ENCODE data around the gene BPI.
"Not testable (repeated sequence)": the region's sequence is repeated elsewhere in the genome, so short reads cannot be mapped to it uniquely, and the experiment has no call there.

Gene BPI

DNA sequence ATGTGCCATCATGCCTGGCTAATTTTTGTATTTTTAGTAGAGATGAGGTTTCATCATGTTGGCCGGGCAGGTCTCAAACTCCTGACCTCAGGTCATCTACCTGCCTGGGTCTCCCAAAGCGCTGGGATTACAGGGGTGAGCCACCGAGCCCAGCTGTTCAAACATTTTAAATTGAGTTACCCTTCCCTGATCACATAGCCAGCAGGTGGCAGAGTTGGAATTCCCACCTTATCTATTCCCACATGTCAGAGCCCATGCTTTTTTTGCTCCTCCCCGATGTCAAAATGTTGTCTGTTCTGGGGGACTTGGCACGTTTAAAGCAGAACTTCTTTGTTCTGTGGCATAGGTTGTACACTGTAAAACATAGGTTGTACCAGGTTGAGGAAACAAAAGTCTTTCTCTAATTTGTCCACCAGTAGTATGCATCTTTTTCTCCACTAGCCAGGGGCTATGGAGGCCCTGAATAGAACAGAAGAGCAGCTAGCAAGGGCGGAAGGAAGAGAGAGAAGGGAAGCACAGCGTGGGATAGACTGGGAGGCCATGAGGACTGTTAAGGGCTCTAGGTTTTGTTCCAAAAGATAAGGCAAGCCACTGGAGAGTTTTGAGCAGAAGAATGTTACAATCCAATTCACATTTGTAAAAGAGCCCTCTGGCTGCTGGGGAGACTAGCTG is 35.0 kb downstream of the BPI start:
- no peak for DNase-seq

DNA sequence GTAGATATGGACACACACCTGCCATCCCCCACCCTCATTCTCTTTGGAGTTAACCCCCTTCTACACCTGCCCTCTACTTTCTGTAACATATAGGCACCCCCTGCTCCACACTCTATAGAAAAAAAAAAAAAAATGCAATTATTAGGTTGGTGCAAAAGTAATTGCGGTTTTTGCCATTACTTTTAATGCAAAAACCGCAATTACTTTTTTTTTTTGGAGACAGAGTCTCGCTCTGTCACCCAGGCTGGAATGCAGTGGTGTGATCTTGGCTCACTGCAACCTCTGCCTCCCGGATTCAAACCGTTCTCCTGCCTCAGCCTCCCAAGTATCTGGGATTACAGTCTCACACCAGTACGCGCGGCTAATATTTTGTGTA is 35.6 kb downstream of the BPI start:
- DNase-seq: not testable (repeated sequence)

DNA sequence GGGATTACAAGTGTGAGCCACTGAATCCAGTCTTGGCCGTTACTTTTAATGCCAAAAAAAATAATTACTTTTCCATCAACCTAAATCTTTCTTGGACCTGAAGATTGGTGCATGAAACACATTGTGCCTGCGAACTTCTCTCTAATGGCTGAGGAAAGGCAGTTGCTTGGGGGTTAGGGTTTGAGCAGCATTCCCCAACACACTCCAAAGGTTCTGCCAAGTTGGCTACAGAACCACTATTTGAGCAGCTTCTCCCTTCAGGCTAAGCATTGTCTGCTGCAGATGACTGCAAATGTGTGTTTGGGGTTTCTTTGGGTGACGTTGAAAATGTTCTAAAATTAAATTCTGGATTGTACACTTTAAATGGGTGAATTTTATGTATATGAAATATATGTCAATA is 36.0 kb downstream of the BPI start:
- no peak for DNase-seq

DNA sequence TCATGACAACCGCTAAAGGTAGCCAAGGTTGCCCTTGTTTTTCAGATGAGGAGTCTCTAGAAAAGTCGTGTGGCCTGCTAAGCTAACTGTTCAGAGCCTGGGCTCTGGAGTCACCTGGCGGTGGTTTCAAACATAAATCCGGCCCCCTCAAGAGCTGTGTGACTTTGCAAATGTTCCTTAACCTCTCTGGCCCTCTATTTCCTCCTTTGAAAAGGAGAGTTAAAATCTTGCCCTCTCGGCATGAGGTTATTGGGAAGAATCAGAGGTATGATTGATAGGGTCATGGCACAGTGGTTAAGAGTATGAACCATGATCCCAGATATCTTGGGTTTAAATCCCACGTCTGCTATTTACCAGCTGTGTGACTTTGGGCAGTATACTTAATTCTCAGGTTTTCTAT is 36.7 kb downstream of the BPI start:
- DNase-seq: no peak

DNA sequence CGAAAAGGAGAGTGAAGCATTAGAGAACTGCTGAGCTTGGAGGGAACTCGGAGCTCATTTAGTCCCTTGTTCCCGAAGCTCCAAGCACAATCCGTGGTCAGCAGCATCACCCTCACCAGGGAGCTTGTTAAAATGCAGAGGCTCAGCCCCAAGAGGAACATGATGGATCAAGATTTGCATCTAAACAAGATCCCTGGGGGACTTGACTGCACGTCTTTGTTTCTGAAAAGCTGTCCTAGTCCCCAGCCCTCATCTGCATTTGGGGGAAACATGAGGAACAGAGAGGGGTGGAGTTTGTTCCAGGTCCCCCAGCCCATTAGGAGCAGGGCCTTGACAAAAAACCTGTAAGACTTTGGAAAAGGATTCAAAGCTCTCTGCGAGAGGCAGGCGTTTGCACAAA is 38.3 kb downstream of the BPI start:
- no peak for DNase-seq

DNA sequence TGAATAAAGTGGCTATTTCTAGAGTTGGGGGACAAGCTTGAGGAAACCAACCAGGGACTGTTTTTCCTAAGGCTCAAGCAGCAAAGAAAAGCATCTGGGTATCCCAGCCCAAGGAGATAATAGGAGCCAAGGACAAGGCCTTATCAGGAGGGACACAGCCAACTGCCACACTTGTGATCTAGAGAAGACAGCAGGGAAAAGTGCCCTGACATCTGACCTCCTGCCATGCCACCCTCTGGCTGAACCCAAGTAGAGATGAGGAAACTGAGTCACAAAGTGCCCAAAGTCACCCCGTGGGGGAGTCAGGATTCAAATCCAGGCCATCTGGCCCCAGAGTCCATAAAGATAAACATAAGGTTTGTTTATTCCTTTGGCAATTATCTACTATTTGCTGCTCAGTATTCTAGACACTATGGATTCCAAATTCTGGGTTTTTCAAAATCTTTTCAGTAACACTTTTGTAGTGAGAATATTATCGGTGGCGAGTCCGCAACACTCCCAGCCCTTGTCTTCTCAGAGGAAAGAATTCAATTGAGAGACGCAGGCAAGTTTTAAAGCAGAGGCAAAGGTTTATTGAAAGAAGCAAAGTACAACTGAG is 38.9 kb downstream of the BPI start:
- DNase-seq: no peak

DNA sequence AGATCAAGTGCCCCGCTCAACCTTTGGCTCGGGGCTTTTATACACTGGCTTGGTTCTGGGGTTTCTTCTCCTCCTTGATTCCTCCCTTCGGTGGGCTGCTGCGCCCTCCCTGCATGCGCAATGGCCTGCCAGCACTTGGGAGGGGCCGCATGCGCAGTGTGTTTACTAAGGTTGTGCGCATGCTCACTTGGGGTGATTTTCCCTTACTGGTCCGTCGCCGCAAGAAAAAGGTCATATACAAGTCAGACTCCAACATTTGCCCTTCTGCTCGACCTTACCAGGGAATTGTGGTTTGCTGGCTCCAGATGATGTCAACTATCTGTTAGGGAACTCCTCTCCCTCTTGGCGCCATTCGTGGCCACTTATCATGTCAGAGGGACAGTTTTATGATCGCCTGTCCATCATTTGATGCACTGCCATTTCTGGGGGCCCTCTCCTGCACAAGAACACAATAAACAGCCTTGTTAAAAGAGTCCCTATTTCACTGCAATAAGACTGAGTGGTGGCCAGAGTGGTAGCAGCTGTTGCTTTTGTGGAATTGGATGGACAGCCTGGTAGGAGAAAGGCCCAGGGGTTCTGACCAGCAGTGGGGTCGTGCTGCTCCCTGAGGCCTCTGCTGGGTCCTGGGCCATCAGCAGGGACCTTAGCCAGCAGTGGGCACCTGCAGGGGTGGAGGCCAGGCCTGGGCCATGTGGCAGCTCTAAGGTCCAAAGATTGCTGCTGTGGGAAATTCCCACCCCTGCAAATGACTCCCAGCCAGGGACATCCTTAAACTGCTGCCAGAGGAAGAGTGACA is 39.6 kb downstream of the BPI start:
- DNase-seq: peak; percentile 20

DNA sequence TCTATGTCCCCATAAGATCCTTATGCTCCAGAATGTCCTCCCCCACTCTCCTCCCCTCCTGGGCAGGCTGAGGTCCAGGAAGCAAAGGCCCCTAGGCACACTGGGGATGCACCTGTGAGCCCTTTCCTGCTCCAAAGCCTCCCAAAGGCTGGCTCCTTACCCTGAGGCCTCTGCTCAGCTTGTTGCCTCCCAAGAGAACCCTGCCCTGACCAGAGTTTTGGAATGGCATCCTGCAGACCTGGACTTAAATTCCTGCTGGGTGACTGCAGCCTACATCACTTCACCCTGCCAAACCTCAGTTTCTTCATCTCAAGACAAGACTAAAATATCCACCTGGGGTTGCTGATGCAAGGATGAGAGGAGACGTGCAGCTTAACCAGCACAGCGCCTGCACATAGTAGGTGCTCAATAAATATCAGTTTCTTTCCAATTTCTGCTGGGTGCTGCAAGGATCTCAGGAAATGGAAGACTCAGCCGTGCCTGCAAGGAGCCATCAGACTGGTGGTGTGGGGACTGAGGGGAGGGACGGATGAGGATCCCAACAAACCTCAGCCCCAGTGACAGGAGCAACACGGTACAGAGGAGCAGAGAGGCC is 40.2 kb downstream of the BPI start:
- DNase-seq: no peak

DNA sequence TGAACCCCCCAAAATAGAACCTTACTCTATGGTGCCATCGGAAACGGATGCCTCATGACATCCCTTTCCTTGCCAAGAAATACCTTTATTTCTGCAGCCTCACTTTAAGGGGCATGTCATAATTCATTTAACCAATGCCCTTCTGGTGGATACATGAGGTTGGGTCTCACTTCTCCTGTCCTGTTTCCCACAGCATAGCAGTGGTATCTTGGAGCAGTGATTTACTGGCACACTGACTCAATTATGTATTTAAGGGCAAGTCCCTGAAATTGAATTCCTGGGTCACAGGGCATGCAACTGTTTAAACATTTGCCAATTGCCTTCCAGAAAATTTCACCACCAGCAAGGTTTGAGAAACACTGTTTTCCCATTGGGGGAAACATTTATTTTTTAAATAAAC is 41.7 kb downstream of the BPI start:
- no peak for DNase-seq

DNA sequence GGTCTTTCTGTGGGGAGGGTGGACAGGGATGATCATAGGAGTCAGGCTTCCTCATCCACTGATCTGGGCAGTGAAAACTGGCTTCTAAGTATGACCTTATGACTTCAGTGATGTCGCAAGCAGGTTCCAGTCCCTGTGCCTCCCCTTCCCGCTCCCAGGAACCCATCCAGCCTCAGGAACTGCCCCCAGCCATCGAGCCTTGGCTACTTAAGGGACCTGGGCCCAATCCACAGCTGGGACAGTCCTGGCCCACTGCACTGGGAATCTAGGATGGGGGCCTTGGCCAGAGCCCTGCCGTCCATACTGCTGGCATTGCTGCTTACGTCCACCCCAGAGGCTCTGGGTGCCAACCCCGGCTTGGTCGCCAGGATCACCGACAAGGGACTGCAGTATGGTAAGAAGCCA is 42.3 kb downstream of the BPI start, which contains the start of gene LBP:
Gene LBP (plus strand): TSS at position 236 of the 405 bp plus-strand sequence. CDS start 35 bp downstream, at position 271.
- no peak for DNase-seq

DNA sequence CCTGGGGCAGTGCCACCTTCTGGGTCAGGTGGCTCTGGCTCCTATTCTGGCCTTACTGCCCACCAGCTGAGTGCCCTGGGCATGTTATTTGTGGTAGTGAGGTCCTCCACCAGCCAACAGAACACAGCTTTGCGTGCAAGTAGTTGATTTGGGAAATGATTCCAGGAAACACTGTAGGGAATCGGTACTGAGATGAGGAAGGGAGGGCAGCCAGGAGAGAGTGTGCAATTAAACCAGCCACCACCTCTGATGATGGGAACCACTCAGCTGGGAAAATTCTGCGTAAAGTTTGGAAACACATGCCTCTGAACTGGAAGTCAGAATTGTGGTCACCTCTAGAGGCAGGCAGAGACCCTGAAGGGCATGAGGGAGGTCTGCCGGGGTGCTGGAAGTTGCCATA is 42.8 kb downstream of the BPI start:
- no peak for DNase-seq

DNA sequence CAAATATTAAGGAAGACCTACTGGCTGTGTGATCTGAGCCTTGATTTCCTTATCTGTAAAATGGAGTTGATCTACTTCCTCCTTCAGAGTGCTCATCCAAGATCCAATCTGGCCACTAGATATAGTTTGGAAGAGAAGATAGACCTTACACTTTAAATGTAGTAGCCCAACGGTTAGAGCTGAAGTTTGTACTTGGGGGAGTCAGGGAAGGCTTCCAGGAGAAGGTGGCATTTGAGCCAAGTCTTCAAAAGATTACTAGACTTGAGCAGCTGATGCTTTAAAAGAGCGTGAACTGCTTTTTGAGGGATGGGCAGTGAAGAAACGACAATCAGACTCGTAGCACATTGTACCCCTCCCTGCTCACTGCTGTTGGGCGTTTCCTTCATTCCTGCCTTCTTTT is 45.9 kb downstream of the BPI start:
- DNase-seq: no peak

DNA sequence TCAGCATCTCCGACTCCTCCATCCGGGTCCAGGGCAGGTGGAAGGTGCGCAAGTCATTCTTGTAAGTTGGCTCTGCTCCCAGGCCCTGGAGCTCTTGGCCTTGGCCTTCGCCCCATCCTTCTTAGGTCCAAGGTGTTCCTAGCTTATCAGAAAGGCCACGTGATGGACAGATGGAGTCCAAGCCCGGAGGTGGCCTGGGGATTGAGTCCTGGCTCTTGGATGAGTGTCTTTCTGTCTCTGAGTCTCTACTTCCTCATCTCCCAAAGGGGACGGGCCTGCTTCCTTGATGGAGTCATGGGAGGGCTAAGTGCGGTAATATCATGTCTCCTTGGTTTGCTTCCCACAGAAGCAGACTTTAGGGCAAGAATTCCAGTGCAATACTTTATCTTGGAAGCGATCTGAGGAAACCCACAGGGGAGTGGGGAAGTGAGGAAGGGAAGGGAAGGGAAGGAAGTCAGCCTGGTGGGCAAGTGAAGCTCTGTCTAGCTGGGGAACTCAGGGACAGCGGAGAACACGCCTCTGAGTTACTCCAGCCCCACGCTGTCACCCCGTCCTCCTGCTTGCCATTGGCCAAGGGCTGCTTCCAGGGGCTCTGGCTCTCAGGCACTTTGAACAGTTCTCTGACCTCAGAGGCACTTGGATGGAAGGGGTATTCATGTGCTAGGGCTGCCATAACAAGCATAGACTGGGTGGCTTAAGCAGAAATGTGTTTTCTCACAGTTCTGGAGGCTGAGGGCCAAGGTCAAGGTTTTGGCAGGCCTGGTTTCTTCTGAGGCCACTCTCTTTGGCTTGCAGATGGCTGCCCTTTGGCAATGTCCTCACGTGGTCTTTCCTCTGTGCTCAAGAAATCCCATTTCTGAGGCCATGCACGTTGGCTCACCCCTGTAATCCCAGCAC is 47.2 kb downstream of the BPI start:
- no peak for DNase-seq

DNA sequence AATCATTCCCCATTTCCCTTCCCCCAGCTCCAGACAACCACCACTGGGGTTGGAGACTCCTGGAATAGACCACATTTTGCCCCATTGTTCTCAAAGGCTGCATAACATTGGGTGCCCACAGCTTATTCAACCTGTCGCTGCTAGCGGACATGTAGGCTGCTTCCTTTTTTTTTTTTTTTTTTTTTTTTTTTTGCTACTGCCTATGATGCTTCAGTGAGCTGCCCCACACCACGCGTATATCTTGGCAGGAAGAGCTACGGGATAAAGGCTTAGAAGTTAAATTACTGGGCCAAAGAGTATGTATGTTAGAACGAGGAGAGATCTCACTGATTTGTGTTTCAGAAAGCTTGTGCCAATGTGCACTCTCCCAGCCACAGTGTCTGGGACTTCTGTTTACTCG is 49.4 kb downstream of the BPI start:
- DNase-seq: peak; percentile 1

DNA sequence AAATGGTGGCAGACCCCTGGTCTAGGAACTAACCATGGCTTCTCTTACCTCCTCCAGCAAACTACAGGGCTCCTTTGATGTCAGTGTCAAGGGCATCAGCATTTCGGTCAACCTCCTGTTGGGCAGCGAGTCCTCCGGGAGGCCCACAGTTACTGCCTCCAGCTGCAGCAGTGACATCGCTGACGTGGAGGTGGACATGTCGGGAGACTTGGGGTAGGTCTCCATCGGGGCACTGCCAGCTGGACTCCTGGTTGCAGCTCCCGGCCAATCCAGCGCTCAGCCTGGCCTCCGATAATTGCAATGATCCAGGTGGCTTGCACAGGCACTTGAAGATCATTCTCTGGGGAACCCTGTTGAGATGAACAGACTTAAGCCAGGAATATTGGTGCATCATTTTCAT is 50.3 kb downstream of the BPI start:
- no peak for DNase-seq

DNA sequence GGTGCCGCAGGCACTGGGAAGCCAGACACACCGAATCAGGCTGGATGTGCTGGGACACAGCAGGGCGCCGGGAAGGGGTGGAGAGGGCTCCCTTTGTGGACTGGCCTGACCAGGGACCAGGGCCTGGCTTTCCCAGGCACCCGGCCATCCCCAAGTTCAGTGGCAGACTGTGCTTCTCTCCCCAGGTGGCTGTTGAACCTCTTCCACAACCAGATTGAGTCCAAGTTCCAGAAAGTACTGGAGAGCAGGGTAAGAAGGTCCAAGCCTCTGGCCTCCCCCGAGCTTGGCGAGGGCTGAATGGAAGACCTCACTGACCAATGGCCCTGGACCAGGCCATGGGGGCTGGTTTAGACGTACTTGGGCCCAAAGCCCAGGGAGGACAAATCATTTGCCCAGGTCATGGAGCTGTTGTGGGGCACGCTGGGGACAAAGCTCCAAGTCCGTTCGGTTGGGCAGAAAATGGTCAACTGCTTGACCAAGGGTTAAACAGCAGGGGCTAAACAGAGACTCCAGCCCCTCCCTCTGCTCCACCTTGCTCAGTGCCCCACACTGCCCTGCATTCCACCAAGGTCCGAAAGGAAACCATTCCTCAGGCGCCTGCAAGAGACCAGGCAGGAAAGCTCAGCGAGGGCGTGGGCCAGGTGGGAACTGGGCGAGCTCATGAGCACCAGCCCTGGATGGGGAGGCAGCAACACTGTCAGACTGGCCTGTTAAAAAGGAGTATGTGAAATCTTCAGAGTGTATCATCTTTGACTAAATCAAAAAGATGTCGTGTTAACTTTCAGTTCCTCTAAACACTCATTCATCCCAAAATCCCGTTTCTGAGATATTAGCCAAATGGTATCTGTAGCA is 51.4 kb downstream of the BPI start:
- no peak for DNase-seq

DNA sequence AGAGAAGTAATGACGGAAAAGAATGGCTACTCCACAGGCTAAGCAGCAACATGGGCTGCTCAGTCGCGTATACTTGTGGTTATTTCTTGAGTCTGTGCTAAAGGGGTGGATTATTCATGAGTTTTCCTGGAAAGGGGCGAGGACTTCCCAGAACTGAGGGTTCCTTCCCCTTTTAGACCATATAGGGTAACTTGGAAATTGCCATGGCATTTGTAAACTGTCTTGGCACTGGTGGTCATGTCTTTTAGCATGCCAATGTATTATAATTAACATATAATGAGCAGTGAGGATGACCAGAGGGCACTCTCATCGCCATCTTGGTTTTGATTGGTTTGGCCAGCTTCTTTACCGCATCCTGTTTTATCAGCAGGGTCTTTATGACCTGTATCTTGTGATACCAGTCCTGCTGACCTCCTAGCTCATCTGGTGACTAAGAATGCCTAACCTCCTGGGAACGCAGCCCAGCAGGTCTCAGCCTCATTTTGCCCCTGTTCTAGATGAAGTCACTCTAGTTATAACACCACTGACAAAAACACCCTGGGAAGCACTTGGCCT is 53.8 kb downstream of the BPI start:
- no peak for DNase-seq

DNA sequence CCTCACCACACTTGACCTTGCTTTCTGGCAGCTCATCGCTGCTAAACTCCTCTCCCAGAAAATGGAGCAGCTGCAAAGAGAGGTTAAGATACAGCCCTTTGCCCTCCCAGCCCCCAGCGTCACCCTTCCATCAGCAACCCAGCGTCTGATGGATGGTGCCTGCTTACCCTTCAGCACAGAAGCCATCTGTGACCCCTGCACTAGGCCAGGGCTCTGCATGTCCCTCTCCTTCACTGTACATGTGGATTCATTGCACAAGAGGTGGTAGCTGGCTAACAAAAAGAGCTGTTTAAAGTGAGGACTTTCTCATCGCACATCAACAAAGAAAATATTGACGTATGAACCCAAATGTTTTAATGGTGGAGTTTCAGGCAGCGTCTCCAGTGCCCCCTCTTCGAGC is 54.6 kb downstream of the BPI start:
- no peak for DNase-seq

DNA sequence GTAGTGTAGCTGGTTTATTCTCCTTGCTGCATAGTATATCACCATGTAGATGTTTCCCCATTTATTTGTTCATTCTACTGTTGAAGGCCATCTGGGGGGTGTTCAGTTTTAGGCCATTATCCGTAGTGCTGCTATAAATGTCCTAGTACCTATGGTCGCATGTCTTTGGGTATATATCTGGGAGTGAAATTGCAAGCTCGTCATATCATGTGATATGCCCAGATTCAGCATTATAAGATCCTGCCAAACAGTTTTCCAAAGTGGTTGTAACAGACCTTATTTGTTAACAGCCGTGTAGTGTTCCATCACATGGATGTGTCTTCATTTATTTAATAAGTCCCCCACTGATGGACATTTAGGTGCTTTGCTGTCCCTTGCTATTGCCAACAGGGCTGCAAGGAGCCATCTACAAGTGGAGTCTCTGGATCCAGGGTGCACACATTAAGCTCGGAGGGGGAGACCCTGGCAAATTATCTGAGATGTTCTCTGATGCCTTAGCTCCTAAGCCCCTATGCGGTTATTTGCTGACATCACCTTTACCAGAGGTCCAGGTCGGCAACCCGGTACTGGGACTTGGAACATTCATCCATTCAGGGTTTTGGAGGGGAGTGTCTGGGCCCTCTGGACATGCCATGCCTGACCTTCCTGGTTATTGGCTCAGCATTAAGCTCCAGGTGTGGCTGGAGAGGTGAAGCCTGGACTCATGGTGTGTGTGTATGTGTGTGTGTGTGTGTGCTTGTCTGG is 59.2 kb downstream of the BPI start:
- no peak for DNase-seq

DNA sequence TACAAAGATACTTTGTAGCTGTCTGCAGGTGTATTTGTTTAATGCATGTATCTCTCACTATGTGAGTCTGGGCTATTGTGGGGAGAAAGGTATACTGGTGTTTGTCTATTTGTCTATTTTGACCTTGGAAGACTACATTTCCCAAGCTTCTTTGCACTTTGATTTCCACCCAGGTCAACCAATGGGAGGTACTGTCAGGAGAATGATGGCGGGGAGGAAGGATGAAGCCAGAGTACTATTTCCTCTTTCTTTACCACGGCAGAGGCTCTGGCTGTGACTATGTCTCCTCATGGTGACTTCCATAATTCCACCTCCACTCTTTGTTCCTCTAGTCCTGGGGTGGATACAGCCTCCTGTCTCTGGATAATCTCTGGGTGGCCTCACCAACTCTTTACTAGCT is 65.4 kb downstream of the BPI start:
- DNase-seq: no peak

DNA sequence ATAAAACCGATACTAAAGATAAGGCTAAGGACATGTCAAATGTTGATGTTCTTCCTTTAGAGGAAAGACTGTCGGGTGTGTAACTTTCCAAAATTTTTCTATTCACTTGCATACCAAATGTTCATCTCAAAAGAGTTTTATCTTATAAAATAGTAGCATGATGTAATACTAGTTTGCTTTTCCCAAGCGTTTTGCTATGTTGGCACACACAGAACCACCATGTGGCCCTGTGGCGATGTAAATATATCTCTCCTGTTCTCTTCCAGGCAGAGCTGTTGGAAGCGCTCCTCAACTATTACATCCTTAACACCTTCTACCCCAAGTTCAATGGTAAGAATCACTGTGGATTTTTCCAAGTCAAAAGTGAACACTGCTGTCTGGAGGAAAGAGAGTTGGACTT is 68.8 kb downstream of the BPI start:
- DNase-seq: no peak
